T1000 (cell line): Measurements from ENCODE around the gene FSD1L.
"Not testable (repeated sequence)": the region's sequence is repeated elsewhere in the genome, so short reads cannot be mapped to it uniquely, and the experiment has no call there.

Source experiments
- DNase-seq: peaks from one replicate; lab custom pipeline; 2025; ENCODE audit warnings: mixed read lengths; lab: John Stamatoyannopoulos, UW

The FSD1L gene

DNA sequence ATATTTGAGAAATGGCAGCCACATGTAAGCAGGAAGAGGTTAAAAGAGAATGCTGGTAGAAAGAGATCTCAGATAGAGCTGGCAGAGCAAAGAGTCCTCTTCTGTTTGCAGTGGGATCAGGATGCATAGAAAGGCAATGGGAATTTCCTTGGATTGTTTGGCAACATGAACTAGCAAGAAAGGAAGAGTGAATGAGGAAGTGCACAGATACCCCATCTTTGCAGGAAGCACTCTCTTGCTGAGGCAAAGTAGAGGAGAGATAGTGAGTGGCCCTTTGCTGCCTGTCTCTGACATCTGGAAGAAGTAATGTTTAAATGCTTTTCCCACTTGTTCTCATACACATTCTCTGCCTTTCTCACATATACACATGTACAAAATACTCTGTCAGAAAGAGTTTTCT, 124.6 kb downstream of the FSD1L start:
- DNase-seq: no peak

DNA sequence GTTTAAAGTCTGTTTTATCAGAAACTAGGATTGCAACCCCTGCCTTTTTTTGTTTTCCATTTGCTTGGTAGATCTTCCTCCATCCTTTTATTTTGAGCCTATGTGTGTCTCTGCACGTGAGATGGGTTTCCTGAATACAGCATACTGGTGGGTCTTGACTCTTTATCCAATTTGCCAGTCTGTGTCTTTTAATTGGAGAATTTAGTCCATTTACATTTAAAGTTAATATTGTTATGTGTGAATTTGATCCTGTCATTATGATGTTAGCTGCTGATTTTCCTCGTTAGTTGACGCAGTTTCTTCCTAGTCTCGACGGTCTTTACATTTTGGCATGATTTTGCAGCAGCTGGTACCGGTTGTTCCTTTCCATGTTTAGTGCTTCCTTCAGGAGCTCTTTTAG, 132.1 kb downstream of the FSD1L start:
- DNase-seq: not testable (repeated sequence)

DNA sequence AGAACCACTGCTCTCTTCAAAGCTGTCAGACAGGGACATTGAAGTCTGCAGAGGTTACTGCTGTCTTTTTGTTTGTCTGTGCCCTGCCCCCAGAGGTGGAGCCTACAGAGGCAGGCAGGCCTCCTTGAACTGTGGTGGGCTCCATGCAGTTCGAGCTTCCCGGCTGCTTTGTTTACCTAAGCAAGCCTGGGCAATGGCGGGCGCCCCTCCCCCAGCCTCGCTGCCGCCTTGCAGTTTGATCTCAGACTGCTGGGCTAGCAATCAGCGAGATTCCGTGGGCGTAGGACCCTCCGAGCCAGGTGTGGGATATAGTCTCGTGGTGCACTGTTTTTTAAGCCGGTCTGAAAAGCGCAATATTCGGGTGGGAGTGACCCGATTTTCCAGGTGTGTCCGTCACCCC, 133.7 kb downstream of the FSD1L start:
- not testable (repeated sequence) for DNase-seq

DNA sequence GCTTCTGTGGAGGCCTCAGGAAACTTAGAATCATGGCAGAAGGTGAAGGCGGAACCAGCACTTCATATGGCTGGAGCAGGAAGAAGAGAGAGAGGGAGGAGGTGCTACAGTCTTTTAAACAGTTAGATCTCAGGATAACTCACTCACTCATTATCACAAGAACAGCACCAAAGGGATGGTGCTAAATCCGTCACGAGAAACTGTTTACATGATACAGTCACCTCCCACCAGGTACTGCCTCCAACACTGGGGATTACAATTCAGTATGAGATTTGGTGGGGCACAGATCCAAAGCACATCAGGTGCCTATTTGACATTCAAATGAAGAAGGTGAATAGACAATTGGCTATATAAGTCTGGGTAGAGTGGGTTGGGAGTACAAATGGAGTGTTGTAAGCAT, 145.3 kb downstream of the FSD1L start:
- DNase-seq: no peak
